GM18505 (cell line): ENCODE data around the gene TRIM7.
A peak's percentile ranks its signal among the peaks of the same experiment; 100 is the strongest.
"Not testable (repeated sequence)": the region's sequence is repeated elsewhere in the genome, so short reads cannot be mapped to it uniquely, and the experiment has no call there.

Source experiments
- ATAC-seq: cut with Tn5 transposase; IDR thresholded peaks from one replicate; pipeline ENCODE4 v1.9.1; 2021; ENCODE audit not compliant: unreplicated experiment
- POLR2A ChIP-seq: IDR thresholded peaks from 4 replicates; pipeline ENCODE4 v1.6.1; 2011; ENCODE audit warnings: borderline replicate concordance; ENCODE audit not compliant: insufficient read depth, insufficient read length; ENCODE audit errors: extremely low read depth

TRIM7 gene

GRCh38 chr5:181168595-181169118 is 36.3 kb downstream of the TRIM7 start:
- no peak for TF ChIP-seq POLR2A
- ATAC-seq: no peak

- TF ChIP-seq POLR2A: no peak
- no peak for ATAC-seq
Measured at GRCh38 chr5:181167814-181168488, 37.0 kb downstream of the TRIM7 start.

GRCh38 chr5:181166812-181167733 is 37.9 kb downstream of the TRIM7 start:
- TF ChIP-seq POLR2A: no peak
- no peak for ATAC-seq

GRCh38 chr5:181164076-181164952 is 40.7 kb downstream of the TRIM7 start:
- ATAC-seq: no peak
- TF ChIP-seq POLR2A: no peak

GRCh38 chr5:181163487-181164075 is 41.4 kb downstream of the TRIM7 start:
- TF ChIP-seq POLR2A: no peak
- no peak for ATAC-seq

- no peak for TF ChIP-seq POLR2A
- no peak for ATAC-seq
Measured at GRCh38 chr5:181161534-181162175, 43.3 kb downstream of the TRIM7 start.

- not testable (repeated sequence) for ATAC-seq
Measured at GRCh38 chr5:181160755-181161533, 44.1 kb downstream of the TRIM7 start.

GRCh38 chr5:181160152-181160754 is 44.7 kb downstream of the TRIM7 start:
- peak; percentile 47 for ATAC-seq
- TF ChIP-seq POLR2A: no peak

- no peak for TF ChIP-seq POLR2A
Measured at GRCh38 chr5:181159286-181160151, 45.5 kb downstream of the TRIM7 start.

GRCh38 chr5:181158869-181159268 is 46.1 kb downstream of the TRIM7 start:
- no peak for ATAC-seq
- TF ChIP-seq POLR2A: no peak

More at GRCh38 chr5:181159286-181160151, 45.5 kb downstream of the TRIM7 start:
- peak; percentile 63 for ATAC-seq
